Subcutaneous abdominal adipose tissue (tissue), 5 donors: ENCODE results near the gene FAH.
"Not testable (repeated sequence)": the region's sequence is repeated elsewhere in the genome, so short reads cannot be mapped to it uniquely, and the experiment has no call there.

ENCODE experiments used
- H3K27ac ChIP-seq: one replicate; pipeline ENCODE4 v1.7.0; 2013; ENCODE audit warnings: low read depth, mild to moderate bottlenecking, inconsistent platforms, low read length, moderate library complexity
- H3K27me3 ChIP-seq, 5 donors: one replicate each; pipeline ENCODE4 v1.7.0; 2013; ENCODE audit warnings: low read length in 5 of 5, inconsistent platforms in 1 of 5; ENCODE audit not compliant: control insufficient read depth in 5 of 5, insufficient read depth in 4 of 5
- H3K36me3 ChIP-seq, 5 donors: one replicate each; pipeline ENCODE4 v1.7.0; 2013; ENCODE audit warnings: low read length in 5 of 5; ENCODE audit not compliant: control insufficient read depth in 5 of 5, insufficient read depth in 5 of 5
- H3K4me1 ChIP-seq, 5 donors: one replicate each; pipeline ENCODE4 v1.7.0; 2013; ENCODE audit warnings: low read length in 5 of 5, mild to moderate bottlenecking in 3 of 5, moderate library complexity in 1 of 5; ENCODE audit not compliant: control insufficient read depth in 5 of 5, insufficient read depth in 5 of 5
- H3K4me3 ChIP-seq, 5 donors: one replicate each; pipeline ENCODE4 v1.7.0; 2013; ENCODE audit warnings: low read length in 5 of 5, low read depth in 1 of 5
- H3K9ac ChIP-seq, 5 donors: one replicate each; pipeline ENCODE4 v1.7.0; 2013; ENCODE audit warnings: low read length in 5 of 5, mild to moderate bottlenecking in 4 of 5, moderate library complexity in 3 of 5
- H3K9me3 ChIP-seq, 5 donors: one replicate each; pipeline ENCODE4 v1.7.0; 2013; ENCODE audit warnings: low read length in 5 of 5; ENCODE audit not compliant: control insufficient read depth in 5 of 5
- donor health status: healthy.
- donor health status: healthy.
- donor health status: healthy.
- donor health status: healthy.
- donor health status: healthy.

Gene FAH

DNA sequence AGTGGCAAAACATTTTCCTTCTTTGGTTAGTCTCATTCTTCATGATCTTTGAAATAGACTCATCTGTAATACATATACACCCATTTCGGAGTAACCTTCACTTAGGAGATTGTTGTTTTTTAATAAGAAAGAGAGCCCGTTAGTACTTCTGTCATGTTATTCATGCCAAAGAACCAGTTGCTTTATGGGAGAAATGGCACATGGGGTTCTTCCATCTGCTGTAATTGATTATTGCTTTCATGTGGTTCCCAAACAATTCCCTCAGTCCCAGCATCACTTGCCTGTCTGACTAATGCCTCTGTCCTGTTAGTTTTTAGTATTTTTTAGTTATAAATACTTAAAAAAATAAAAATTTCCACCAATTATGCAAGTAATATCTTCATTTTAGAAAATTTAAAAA lies 33.8 kb upstream of the FAH start:
- H3K9me3 ChIP-seq = no peaks in the 10 kb centered on the region
- H3K36me3 ChIP-seq = peaks cover 12 to 25% (median 14%) of the 10 kb centered on the region in 5 donors
- H3K27me3 ChIP-seq = no peaks in the 10 kb centered on the region
- H3K4me3 ChIP-seq = no peak overlapping the region
- peaks cover 0 to 4% (median 3%) of the 10 kb centered on the region in 5 donors for H3K4me1 ChIP-seq
- no peak overlapping the region for H3K27ac ChIP-seq
- no peak overlapping the region for H3K9ac ChIP-seq

DNA sequence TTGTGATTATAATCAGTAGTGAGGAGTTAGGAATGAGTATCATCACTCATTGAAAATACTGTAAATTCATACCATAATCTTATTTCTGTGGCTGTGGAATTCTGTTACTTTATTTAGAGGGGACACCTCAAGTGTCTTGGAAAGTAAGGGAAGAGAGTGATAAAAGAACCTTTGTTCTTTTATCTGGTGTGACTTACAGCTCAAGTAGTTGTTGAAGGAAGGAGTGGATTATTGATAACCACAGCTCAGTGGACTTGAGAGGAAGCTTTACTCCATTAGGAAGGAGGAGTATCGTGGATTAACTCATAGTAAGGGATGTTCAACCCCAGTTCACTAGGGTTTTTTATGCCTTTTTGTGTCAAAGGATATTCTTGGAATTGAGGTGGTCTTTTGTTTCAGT lies 32.2 kb upstream of the FAH start:
- H3K27me3 ChIP-seq = no peaks in the 10 kb centered on the region
- no peak overlapping the region for H3K27ac ChIP-seq
- no peaks in the 10 kb centered on the region for H3K9me3 ChIP-seq
- peaks cover 0 to 2% (median 0%) of the 10 kb centered on the region in 5 donors for H3K4me1 ChIP-seq
- H3K4me3 ChIP-seq = no peak overlapping the region
- peaks cover 14 to 34% (median 15%) of the 10 kb centered on the region in 5 donors for H3K36me3 ChIP-seq
- no peak overlapping the region for H3K9ac ChIP-seq

DNA sequence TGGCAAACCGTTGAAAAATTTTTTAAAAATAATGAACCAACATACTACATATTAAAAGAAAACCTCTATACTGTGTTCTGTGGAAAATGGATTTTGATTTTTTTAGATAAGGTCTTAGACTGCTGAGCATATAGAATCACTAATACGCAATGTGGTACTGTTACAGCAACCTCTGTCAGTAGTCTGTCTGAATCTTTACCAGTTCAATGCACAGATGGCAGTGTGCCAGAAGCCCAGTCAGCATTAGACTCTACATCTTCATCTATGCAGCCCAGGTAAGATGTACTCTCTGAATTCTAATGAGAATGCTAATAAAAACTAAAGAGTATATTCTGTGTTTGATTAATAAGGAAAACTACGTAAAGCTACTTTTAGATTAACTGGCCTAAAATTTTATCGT lies 31.3 kb upstream of the FAH start:
- H3K27me3 ChIP-seq = no peaks in the 10 kb centered on the region
- H3K27ac ChIP-seq = no peak overlapping the region
- H3K9me3 ChIP-seq = no peaks in the 10 kb centered on the region
- H3K4me3 ChIP-seq = no peak overlapping the region
- H3K9ac ChIP-seq = no peak overlapping the region
- peaks cover 14 to 43% (median 24%) of the 10 kb centered on the region in 5 donors for H3K36me3 ChIP-seq
- H3K4me1 ChIP-seq = no peaks in the 10 kb centered on the region

DNA sequence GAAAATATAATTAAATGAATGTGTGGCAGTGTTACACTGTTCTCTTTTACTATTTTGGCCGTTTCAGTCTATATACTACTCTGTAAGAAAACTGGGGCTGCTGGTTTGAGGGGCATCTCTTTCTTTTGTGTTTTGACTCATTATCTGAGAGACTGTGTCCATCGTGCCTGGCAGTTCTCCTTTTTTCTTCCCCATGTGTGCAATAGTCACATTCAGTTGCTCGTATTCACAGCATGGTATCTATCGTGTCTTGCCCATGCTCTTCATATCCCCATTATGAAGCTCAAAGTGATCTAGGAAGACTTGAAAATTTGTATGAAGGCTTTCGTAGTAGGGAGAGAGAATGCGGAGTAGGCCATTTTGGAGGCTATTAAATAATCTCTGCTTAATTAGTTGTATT lies 29.8 kb upstream of the FAH start:
- H3K36me3 ChIP-seq = peaks cover 14 to 44% (median 28%) of the 10 kb centered on the region in 5 donors
- H3K27me3 ChIP-seq = no peaks in the 10 kb centered on the region
- no peaks in the 10 kb centered on the region for H3K9me3 ChIP-seq
- no peak overlapping the region for H3K4me3 ChIP-seq
- H3K27ac ChIP-seq = no peak overlapping the region
- no peak overlapping the region for H3K9ac ChIP-seq
- no peaks in the 10 kb centered on the region for H3K4me1 ChIP-seq

DNA sequence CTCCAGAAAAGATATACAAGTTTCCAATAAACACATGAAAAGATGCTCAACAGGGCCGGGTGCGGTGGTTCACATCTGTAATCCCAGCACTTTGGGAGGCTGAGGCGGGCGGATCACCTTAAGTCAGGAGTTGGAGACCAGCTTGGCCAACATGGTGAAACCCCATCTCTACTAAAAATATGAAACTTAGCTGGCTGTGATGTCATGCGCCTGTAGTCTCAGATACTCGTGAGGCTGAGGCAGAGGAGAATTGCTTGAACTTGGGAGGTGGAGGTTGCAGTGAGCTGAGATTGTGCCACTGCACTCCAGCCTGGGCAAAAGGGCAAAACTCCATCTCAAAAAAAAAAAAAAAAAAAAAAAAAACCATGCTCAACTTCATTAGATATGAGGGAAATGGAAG lies 25.5 kb upstream of the FAH start:
- not testable (repeated sequence) for H3K9me3 ChIP-seq, H3K9ac ChIP-seq, H3K27me3 ChIP-seq, H3K27ac ChIP-seq, H3K4me3 ChIP-seq
- Histone ChIP-seq H3K36me3 (peaks cover 19 to 47% (median 31%) of the 10 kb centered on the region in 5 donors), H3K4me1 (peaks cover 0 to 19% (median 5%) of the 10 kb centered on the region in 5 donors)

DNA sequence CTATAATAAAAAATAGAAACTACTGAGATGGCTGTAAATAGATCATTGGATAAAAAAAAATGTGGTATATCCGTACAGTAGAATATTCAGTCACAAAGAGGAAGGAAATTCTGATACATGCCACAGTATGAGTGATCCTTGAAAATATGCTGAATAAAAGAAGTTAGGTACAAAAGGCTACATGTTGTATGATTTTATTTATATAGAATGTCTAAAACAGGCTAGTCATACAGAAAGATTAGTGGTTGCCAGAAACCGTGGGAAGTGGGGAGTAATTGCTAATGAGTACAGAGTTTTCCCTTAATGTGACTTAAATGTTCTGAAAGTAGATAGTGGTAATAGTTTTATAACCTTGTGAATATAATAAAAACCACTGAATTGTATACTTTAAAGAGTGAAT lies 24.9 kb upstream of the FAH start:
- no peak overlapping the region for H3K4me3 ChIP-seq
- H3K27me3 ChIP-seq = no peaks in the 10 kb centered on the region
- H3K27ac ChIP-seq = no peak overlapping the region
- no peaks in the 10 kb centered on the region for H3K9me3 ChIP-seq
- peaks cover 0 to 19% (median 5%) of the 10 kb centered on the region in 5 donors for H3K4me1 ChIP-seq
- H3K9ac ChIP-seq = no peak overlapping the region
- H3K36me3 ChIP-seq = peaks cover 15 to 49% (median 30%) of the 10 kb centered on the region in 5 donors

DNA sequence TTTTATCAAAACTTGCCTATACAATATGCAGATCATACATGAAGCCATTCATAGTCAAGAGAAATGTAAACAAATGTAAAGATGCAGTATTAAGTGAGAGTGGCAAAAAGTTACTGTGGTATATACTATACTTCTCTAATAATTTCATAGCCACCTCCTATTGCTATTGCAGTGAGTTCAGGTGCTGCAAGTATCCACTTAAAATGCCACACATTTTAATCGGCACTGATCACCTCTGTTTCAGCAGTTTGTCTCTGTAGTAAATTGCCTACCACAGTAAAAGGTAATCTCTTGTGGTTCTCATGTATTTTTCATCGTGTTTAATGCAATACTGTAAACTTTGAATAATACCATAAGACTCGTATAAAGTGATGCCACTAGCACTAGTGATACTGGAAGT lies 20.4 kb upstream of the FAH start:
- no peak overlapping the region for H3K27ac ChIP-seq
- no peaks in the 10 kb centered on the region for H3K27me3 ChIP-seq
- no peak overlapping the region for H3K9ac ChIP-seq
- no peak overlapping the region for H3K4me3 ChIP-seq
- peaks cover 22 to 46% (median 40%) of the 10 kb centered on the region in 5 donors for H3K36me3 ChIP-seq
- peaks cover 0 to 19% (median 5%) of the 10 kb centered on the region in 5 donors for H3K4me1 ChIP-seq
- H3K9me3 ChIP-seq = no peaks in the 10 kb centered on the region

DNA sequence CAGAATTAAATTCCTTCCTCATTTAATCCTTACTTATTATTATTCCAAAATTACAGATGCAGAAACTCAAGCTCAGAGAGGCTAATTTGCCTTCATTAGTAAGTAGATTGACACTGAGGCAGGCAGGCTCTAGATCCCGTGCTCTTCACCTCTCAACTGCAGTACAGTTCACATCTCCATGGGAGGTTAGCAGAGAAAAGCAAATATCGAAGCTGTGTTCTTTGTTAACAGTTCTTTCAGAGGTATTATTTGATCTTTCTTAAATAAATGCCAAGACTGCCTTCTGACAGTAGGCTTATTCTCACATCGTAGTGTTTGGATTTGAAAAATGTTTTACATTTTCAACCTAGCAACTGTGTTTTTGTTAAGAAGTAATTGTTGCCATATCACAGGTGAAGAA lies 15.9 kb upstream of the FAH start:
- H3K9me3 ChIP-seq = no peaks in the 10 kb centered on the region
- no peak overlapping the region for H3K4me3 ChIP-seq
- no peak overlapping the region for H3K9ac ChIP-seq
- peaks cover 17 to 46% (median 36%) of the 10 kb centered on the region in 5 donors for H3K36me3 ChIP-seq
- no peak overlapping the region for H3K27ac ChIP-seq
- no peaks in the 10 kb centered on the region for H3K4me1 ChIP-seq
- H3K27me3 ChIP-seq = no peaks in the 10 kb centered on the region

DNA sequence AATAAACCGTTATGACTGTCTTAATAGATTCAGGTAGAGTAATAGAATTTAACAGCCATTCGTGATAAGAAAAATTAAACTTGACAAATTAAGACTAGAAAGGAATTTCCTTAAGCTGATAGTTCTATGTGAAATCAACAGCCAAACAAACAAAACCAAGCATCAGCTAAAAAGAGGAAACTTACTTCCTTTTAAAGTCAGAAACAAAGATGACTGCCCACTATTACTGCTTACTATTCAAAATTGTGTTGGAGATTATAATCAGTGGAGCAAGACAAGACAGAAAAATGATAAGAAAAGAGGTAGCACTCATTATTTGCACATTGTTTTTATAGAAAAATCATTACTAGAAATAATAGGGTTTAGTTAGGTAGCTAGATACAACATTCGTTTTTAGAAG lies 13.8 kb upstream of the FAH start:
- Histone ChIP-seq H3K27ac (no peak overlapping the region), H3K9me3 (no peaks in the 10 kb centered on the region), H3K9ac (no peak overlapping the region), H3K36me3 (peaks cover 11 to 34% (median 20%) of the 10 kb centered on the region in 5 donors), H3K27me3 (no peaks in the 10 kb centered on the region), H3K4me3 (no peak overlapping the region), H3K4me1 (no peaks in the 10 kb centered on the region)

DNA sequence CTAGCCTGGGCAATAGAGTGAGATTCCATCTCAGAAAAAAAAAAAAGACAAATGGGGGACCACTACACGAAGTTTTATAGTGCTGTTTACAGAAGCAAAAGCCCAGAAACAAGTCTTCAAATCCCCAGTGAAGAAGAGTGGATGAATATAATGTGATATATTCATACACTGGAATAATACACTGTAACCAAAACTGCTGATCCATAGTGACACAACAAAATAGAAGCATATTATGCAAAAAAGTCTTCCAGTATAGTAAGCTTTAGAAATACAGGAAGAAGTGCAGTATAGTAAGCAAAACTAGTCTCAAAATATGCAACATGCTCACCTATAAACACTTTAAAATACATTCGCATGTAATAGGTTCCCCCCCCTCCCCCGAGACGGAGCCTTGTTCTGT lies 11.9 kb upstream of the FAH start:
- Histone ChIP-seq H3K4me1 (no peaks in the 10 kb centered on the region), H3K9ac (no peak overlapping the region), H3K27ac (no peak overlapping the region), H3K27me3 (no peaks in the 10 kb centered on the region), H3K36me3 (peaks cover 0 to 16% (median 10%) of the 10 kb centered on the region in 5 donors), H3K9me3 (no peaks in the 10 kb centered on the region), H3K4me3 (no peak overlapping the region)
